GM18508 (cell line): ENCODE data around the gene DCAF11.

Experiments
- ATAC-seq: cut with Tn5 transposase; IDR thresholded peaks from one replicate; pipeline ENCODE4 v1.9.1; 2021; ENCODE audit warnings: moderate number of reproducible peaks; ENCODE audit not compliant: insufficient read depth, unreplicated experiment

The DCAF11 gene

GRCh38 chr14:24114532-24115421 lies at the start of gene DCAF11, which contains the start of gene NRL:
Gene DCAF11, plus strand, starts transcription at chr14:24114777. Its CDS starts 818 bp downstream, at chr14:24115595.
Gene NRL, minus strand, starts transcription at chr14:24114949. Its CDS starts 32,101 bp downstream, at chr14:24082848.
- peak; percentile 79 for ATAC-seq

- no peak for ATAC-seq
These were observed 49.7 kb upstream of the DCAF11 start for GRCh38 chr14:24064856-24065255.

- ATAC-seq, result no peak
These were observed 49.2 kb upstream of the DCAF11 start for GRCh38 chr14:24065408-24065807.

- no peak for ATAC-seq
These were observed 48.0 kb upstream of the DCAF11 start for GRCh38 chr14:24066496-24067132.

DNA sequence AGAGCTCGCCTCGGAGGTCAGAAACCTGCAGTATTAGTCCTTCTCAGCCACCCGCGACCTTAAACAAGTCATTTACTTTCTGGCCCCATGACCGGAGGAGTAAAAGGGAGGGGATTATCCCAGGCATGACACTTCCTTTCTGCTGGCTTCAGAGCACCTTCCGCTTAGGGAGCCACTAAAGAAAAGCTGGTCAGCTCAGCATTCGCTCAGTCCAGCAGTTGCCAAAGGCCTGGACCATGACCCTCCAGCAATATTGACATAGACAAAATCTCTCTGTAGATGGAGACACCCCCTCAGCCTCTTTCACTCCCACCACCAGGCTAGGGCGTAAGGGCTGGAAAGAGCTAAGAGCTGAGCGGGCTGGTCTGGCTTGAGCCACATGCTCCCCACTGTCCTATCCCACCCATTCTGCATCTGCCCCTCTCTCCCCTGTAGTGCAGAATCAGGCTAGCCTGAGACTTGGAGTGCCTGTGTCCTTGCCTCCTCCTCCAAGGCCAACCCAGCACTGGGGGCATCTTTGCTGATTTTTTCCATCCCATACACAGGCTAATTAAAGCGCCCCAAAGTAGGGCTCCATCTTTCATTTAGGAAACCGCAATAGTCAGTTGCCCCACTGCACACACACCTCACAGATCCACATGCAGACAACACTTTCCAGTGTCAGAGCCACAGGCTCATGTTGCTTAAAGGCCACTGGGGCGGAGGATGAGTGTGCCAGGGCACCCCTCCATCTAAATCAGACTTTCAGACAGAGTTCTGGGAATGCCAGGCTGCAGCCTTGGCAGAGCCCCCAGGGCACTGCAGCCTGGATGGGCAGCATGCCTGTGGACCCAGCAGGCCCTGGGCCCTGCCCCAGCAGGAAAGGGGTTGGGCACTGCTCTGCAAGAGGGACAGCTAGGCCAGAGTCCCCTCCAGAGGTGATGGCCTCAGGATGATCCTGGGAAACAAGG lies 47.2 kb upstream of the DCAF11 start:
- ATAC-seq, result no peak

GRCh38 chr14:24068711-24069410 lies 45.7 kb upstream of the DCAF11 start:
- ATAC-seq, result no peak

- ATAC-seq, result no peak
These were observed 45.2 kb upstream of the DCAF11 start for GRCh38 chr14:24069411-24069735.

DNA sequence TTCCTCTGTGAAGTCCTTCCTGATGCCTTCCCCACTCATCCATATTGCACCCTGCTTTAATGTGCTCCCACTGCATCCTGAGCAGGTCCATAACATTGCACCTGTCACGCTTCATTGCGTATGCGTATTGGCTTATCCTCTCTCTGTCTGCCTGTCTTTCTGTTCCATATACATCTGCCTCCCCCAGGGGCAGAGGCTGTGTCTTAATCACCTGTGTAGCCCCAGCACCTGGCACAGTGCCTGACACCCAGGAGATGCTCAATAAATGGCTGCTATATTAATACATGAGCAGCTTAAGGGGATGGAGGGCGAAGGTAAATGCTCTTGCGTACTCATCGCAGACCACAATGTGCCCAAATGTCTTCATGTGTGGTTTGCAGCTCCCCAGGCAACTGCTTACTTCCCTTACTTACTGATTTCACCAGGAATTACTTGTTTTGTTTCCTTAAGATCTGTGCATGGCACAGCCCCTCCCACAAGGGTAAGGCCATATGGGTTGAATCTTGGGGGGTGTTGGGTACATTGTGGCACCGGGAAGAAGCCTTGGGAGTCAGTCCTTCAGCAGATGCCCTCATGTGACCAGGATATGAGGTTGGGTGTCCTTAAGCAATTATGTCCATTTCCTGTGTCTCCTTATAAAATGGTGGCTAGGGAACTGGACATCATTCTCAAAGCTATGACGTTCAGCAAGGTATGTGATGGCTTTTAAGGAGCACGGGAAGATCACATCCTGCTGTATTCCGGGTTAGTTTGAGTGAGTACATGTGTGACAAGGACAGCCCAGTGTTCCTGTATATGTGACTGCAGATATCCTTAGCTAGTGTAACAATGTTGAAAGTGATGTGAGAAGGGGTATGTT lies 44.1 kb upstream of the DCAF11 start:
- ATAC-seq, result no peak

DNA sequence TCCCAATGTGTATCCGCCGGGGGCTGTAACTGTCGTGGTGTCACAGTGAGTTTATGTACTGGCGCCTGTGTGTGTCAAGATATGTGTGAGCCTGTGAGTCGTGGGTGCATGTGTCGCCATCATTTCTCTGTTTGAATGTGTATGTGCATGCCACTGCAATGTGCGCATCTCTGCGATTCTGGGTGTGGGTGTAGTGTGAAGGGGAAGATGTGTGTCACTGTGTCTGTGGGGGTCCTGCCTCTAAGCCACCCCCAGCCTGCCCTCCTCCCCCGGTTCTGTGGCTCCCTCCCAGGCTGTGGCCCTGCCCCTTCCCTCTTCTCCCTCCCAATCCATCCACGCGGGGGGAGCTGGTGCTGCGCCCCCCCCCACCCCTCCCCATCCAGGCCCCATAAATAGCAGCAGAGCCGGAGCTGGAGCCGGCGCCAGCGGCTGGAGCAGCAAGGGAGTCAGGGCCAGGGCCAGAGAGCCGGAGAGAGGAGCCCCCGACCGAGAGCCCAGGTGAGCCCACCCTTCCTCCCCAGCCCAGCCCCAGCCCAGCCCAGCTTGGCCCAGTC lies 43.4 kb upstream of the DCAF11 start, which contains the start of gene CPNE6:
Gene CPNE6 (plus strand): TSS at position 419 of the 554 bp plus-strand sequence. CDS start 1,375 bp downstream, outside the sequence.
- no peak for ATAC-seq

GRCh38 chr14:24071836-24072430 lies 42.6 kb upstream of the DCAF11 start:
- ATAC-seq, result no peak

DNA sequence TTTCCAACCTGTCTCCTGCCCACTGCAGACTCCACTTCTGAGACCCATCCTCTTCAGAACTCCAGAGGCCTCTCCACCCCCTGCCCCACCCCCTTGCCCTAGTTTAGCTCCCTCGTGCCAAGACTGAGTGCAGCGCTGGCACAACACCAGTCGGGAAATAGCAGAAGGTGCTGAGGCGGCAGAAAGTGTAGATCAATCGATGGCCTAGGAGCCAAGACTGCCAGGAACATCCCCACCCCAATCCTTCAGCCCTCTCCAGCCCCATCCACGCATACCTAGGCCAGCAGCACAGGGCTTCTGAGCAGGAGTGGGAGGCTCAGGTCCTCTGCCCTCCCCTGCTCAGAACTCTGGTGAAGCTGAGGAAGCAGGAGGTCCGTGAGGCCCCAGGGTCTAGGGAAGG lies 42.1 kb upstream of the DCAF11 start:
- no peak for ATAC-seq

GRCh38 chr14:24072881-24073877 lies 41.4 kb upstream of the DCAF11 start:
- no peak for ATAC-seq

- ATAC-seq, result no peak
These were observed 39.7 kb upstream of the DCAF11 start for GRCh38 chr14:24074625-24075484.

GRCh38 chr14:24075485-24076301 lies 38.9 kb upstream of the DCAF11 start:
- ATAC-seq, result no peak

DNA sequence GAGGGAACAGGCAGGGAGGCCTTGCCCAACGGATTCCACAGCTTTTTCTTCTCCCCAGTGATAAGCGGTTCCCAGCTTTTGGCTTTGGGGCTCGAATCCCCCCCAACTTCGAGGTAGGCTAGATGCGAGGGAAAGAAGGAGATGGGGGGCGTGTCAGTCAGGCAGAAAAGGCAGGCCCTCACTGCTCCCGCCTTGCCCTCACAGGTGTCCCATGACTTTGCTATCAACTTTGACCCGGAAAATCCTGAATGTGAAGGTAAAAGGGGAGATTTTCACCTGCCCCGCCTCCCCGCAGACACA lies 38.3 kb upstream of the DCAF11 start:
- no peak for ATAC-seq

DNA sequence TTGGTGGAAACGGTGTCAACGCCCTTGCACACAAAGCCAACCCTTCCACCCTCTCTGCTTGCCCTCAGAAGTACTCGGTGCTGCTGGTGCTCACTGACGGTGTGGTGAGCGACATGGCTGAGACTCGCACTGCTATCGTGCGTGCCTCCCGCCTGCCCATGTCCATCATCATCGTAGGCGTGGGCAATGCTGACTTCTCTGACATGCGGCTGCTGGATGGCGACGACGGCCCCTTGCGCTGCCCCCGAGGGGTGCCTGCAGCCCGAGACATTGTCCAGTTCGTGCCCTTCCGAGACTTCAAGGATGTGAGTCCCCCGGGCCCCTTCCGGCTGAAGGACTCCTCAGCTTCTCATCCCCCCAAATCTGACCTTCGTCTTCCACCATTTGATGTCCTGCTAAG lies 37.5 kb upstream of the DCAF11 start:
- ATAC-seq, result no peak
